ENCODE measurements around the gene KLHL22. TPM values are rescaled to one million over a fixed set of nuclear protein-coding genes. Genes with fewer than 3 reads are reported as not detected.
"Not testable (repeated sequence)": the region's sequence is repeated elsewhere in the genome, so short reads cannot be mapped to it uniquely, and the experiment has no call there.

The KLHL22 gene
- polyA plus RNA-seq, 4 donors: 5.9 to 15.1 (median 8.6) TPM

DNA sequence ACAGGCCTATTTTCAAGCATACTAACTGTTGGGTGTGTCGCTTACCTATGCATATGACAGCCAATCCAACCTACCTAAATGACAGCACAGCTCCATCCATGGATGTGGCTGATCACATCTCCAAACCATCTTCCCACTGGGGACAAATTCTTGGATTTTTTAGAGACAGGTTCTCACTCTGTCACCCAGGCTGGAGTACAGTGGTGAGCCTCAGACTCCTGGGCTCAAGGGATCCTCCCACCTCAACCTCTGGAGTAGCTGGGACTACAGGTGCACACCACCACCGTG, 76.0 kb downstream of the KLHL22 start:
- Histone ChIP-seq H3K4me1 (ENCODE audit: control insufficient read depth in 3 of 3, insufficient read depth in 2 of 3, low read depth in 1 of 3, low read length in 2 of 3) (peaks cover 0 to 9% (median 0%) of the 10 kb centered on the region in 3 donors), H3K36me3 (ENCODE audit: control insufficient read depth in 3 of 3, insufficient read depth in 2 of 3, low read depth in 1 of 3, low read length in 3 of 3) (peaks cover 0 to under 1% (median 0%) of the 10 kb centered on the region in 3 donors), H3K27me3 (ENCODE audit: control insufficient read depth in 3 of 3, insufficient read depth in 3 of 3, low read length in 3 of 3) (peaks cover 0 to 28% (median 0%) of the 10 kb centered on the region in 3 donors), H3K9me3 (ENCODE audit: control insufficient read depth in 2 of 2, insufficient read depth in 1 of 2, low read depth in 1 of 2, low read length in 1 of 2) (no peaks in the 10 kb centered on the region), H3K4me3 (ENCODE audit: low read depth in 1 of 3, low read length in 3 of 3) (no peak overlapping the region), H3K27ac (ENCODE audit: low read depth in 1 of 3, low read length in 2 of 3) (no peak overlapping the region)
- 85 to 90% (median 89%) methylated on average over 2 of the region's 2 CpGs for WGBS, 3 donors
- FAIRE-seq (no peak), DNase-seq (no peak)

- peaks cover 0 to 15% (median 0%) of the 10 kb centered on the region in 3 donors for H3K27me3 ChIP-seq (ENCODE audit: control insufficient read depth in 3 of 3, insufficient read depth in 3 of 3, low read length in 3 of 3)
- peak overlapping the region in 1 of 3 donors; percentile 13 for H3K27ac ChIP-seq (ENCODE audit: low read depth in 1 of 3, low read length in 2 of 3)
- FAIRE-seq: no peak
- peak overlapping the region in 1 of 3 donors; percentile 32 for H3K4me3 ChIP-seq (ENCODE audit: low read depth in 1 of 3, low read length in 3 of 3)
- WGBS, 3 donors: 14 to 18% (median 17%) methylated on average over 39 to 42 of the region's 42 CpGs
- H3K4me1 ChIP-seq (ENCODE audit: control insufficient read depth in 3 of 3, insufficient read depth in 2 of 3, low read depth in 1 of 3, low read length in 2 of 3): peaks cover 0 to 6% (median 0%) of the 10 kb centered on the region in 3 donors
- H3K36me3 ChIP-seq (ENCODE audit: control insufficient read depth in 3 of 3, insufficient read depth in 2 of 3, low read depth in 1 of 3, low read length in 3 of 3): no peaks in the 10 kb centered on the region
- H3K9me3 ChIP-seq (ENCODE audit: control insufficient read depth in 2 of 2, insufficient read depth in 1 of 2, low read depth in 1 of 2, low read length in 1 of 2): no peaks in the 10 kb centered on the region
- peak; percentile 64 to 87 for DNase-seq
Measured at GRCh38 chr22:20418211-20418788, 77.3 kb downstream of the KLHL22 start.

GRCh38 chr22:20415699-20416098, 79.9 kb downstream of the KLHL22 start:
- not testable (repeated sequence) for H3K4me3 ChIP-seq (ENCODE audit: low read depth in 1 of 3, low read length in 3 of 3); H3K9me3 ChIP-seq (ENCODE audit: control insufficient read depth in 2 of 2, insufficient read depth in 1 of 2, low read depth in 1 of 2, low read length in 1 of 2); H3K4me1 ChIP-seq (ENCODE audit: control insufficient read depth in 3 of 3, insufficient read depth in 2 of 3, low read depth in 1 of 3, low read length in 2 of 3); DNase-seq; H3K27ac ChIP-seq (ENCODE audit: low read depth in 1 of 3, low read length in 2 of 3); FAIRE-seq; H3K36me3 ChIP-seq (ENCODE audit: control insufficient read depth in 3 of 3, insufficient read depth in 2 of 3, low read depth in 1 of 3, low read length in 3 of 3); H3K27me3 ChIP-seq (ENCODE audit: control insufficient read depth in 3 of 3, insufficient read depth in 3 of 3, low read length in 3 of 3)
- 77 to 80% (median 78%) methylated on average over 3 of the region's 3 CpGs for WGBS, 3 donors

DNA sequence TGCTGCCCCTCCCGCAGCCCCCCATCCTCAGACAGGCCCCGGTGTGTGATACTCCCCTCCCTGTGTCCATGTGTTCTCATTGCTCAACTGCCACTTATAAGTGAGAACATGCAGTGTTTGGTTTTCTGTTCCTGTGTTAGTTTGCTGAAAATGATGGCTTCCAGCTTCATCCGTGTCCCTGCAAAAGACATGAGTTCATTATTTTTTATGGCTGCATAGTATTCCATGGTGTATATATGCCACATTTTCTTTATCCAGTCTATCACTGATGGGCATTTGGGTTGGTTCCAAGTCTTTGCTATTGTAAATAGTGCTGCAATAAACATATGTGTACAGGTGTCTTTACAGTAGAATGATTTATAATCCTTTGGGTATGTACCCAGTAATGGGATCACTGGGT, 80.4 kb downstream of the KLHL22 start:
- H3K27ac ChIP-seq (ENCODE audit: low read depth in 1 of 3, low read length in 2 of 3); DNase-seq; FAIRE-seq; H3K9me3 ChIP-seq (ENCODE audit: control insufficient read depth in 2 of 2, insufficient read depth in 1 of 2, low read depth in 1 of 2, low read length in 1 of 2); H3K36me3 ChIP-seq (ENCODE audit: control insufficient read depth in 3 of 3, insufficient read depth in 2 of 3, low read depth in 1 of 3, low read length in 3 of 3); H3K27me3 ChIP-seq (ENCODE audit: control insufficient read depth in 3 of 3, insufficient read depth in 3 of 3, low read length in 3 of 3); H3K4me1 ChIP-seq (ENCODE audit: control insufficient read depth in 3 of 3, insufficient read depth in 2 of 3, low read depth in 1 of 3, low read length in 2 of 3); H3K4me3 ChIP-seq (ENCODE audit: low read depth in 1 of 3, low read length in 3 of 3): not testable (repeated sequence)
- 91 to 94% (median 93%) methylated on average over 3 of the region's 3 CpGs for WGBS, 3 donors

- H3K4me1 ChIP-seq (ENCODE audit: control insufficient read depth in 3 of 3, insufficient read depth in 2 of 3, low read depth in 1 of 3, low read length in 2 of 3): peaks cover 0 to 4% (median 0%) of the 10 kb centered on the region in 3 donors
- 58 to 76% (median 58%) methylated on average over 3 of the region's 3 CpGs for WGBS, 3 donors
- H3K27ac ChIP-seq (ENCODE audit: low read depth in 1 of 3, low read length in 2 of 3): no peak overlapping the region
- H3K9me3 ChIP-seq (ENCODE audit: control insufficient read depth in 2 of 2, insufficient read depth in 1 of 2, low read depth in 1 of 2, low read length in 1 of 2): no peaks in the 10 kb centered on the region
- no peak for FAIRE-seq
- H3K27me3 ChIP-seq (ENCODE audit: control insufficient read depth in 3 of 3, insufficient read depth in 3 of 3, low read length in 3 of 3): peaks cover 0 to 2% (median 0%) of the 10 kb centered on the region in 3 donors
- H3K4me3 ChIP-seq (ENCODE audit: low read depth in 1 of 3, low read length in 3 of 3): no peak overlapping the region
- H3K36me3 ChIP-seq (ENCODE audit: control insufficient read depth in 3 of 3, insufficient read depth in 2 of 3, low read depth in 1 of 3, low read length in 3 of 3): no peaks in the 10 kb centered on the region
- DNase-seq: no peak
Measured at GRCh38 chr22:20414450-20414849, 81.1 kb downstream of the KLHL22 start.

GRCh38 chr22:20414059-20414440, 81.5 kb downstream of the KLHL22 start:
- DNase-seq (no peak), FAIRE-seq (no peak)
- H3K4me1 ChIP-seq (ENCODE audit: control insufficient read depth in 3 of 3, insufficient read depth in 2 of 3, low read depth in 1 of 3, low read length in 2 of 3): peaks cover 0 to 4% (median 0%) of the 10 kb centered on the region in 3 donors
- H3K27ac ChIP-seq (ENCODE audit: low read depth in 1 of 3, low read length in 2 of 3): no peak overlapping the region
- H3K9me3 ChIP-seq (ENCODE audit: control insufficient read depth in 2 of 2, insufficient read depth in 1 of 2, low read depth in 1 of 2, low read length in 1 of 2): no peaks in the 10 kb centered on the region
- no peak overlapping the region for H3K4me3 ChIP-seq (ENCODE audit: low read depth in 1 of 3, low read length in 3 of 3)
- 73 to 90% (median 82%) methylated on average over 5 of the region's 5 CpGs for WGBS, 3 donors
- peaks cover 0 to 2% (median 0%) of the 10 kb centered on the region in 3 donors for H3K27me3 ChIP-seq (ENCODE audit: control insufficient read depth in 3 of 3, insufficient read depth in 3 of 3, low read length in 3 of 3)
- no peaks in the 10 kb centered on the region for H3K36me3 ChIP-seq (ENCODE audit: control insufficient read depth in 3 of 3, insufficient read depth in 2 of 3, low read depth in 1 of 3, low read length in 3 of 3)

- Histone ChIP-seq H3K36me3 (ENCODE audit: control insufficient read depth in 3 of 3, insufficient read depth in 2 of 3, low read depth in 1 of 3, low read length in 3 of 3) (no peaks in the 10 kb centered on the region), H3K4me3 (ENCODE audit: low read depth in 1 of 3, low read length in 3 of 3) (no peak overlapping the region), H3K27me3 (ENCODE audit: control insufficient read depth in 3 of 3, insufficient read depth in 3 of 3, low read length in 3 of 3) (peaks cover 0 to 2% (median 0%) of the 10 kb centered on the region in 3 donors), H3K9me3 (ENCODE audit: control insufficient read depth in 2 of 2, insufficient read depth in 1 of 2, low read depth in 1 of 2, low read length in 1 of 2) (no peaks in the 10 kb centered on the region), H3K27ac (ENCODE audit: low read depth in 1 of 3, low read length in 2 of 3) (no peak overlapping the region), H3K4me1 (ENCODE audit: control insufficient read depth in 3 of 3, insufficient read depth in 2 of 3, low read depth in 1 of 3, low read length in 2 of 3) (peaks cover 0 to 3% (median 0%) of the 10 kb centered on the region in 3 donors)
- DNase-seq: no peak
- FAIRE-seq: no peak
- 90 to 93% (median 93%) methylated on average over 9 of the region's 9 CpGs for WGBS, 3 donors
Measured at GRCh38 chr22:20413217-20414058, 82.2 kb downstream of the KLHL22 start.

GRCh38 chr22:20412474-20413216, 83.0 kb downstream of the KLHL22 start:
- Histone ChIP-seq H3K27me3 (ENCODE audit: control insufficient read depth in 3 of 3, insufficient read depth in 3 of 3, low read length in 3 of 3) (peaks cover 0 to 2% (median 0%) of the 10 kb centered on the region in 3 donors), H3K4me1 (ENCODE audit: control insufficient read depth in 3 of 3, insufficient read depth in 2 of 3, low read depth in 1 of 3, low read length in 2 of 3) (no peaks in the 10 kb centered on the region), H3K4me3 (ENCODE audit: low read depth in 1 of 3, low read length in 3 of 3) (no peak overlapping the region), H3K9me3 (ENCODE audit: control insufficient read depth in 2 of 2, insufficient read depth in 1 of 2, low read depth in 1 of 2, low read length in 1 of 2) (no peaks in the 10 kb centered on the region), H3K36me3 (ENCODE audit: control insufficient read depth in 3 of 3, insufficient read depth in 2 of 3, low read depth in 1 of 3, low read length in 3 of 3) (peaks cover 0 to 4% (median 0%) of the 10 kb centered on the region in 3 donors), H3K27ac (ENCODE audit: low read depth in 1 of 3, low read length in 2 of 3) (no peak overlapping the region)
- 68 to 75% (median 73%) methylated on average over 10 of the region's 10 CpGs for whole genome bisulfite sequencing, 3 donors
- DNase-seq (no peak), FAIRE-seq (no peak)

Measured in small intestine (tissue), 7 donors.